Epithelial cell of prostate (primary cell): ENCODE results near the gene SPTLC3.
A peak's percentile ranks its signal among the peaks of the same experiment; 100 is the strongest.

Experiments used
- DNase-seq: peaks from one replicate; pipeline ENCODE4 v3.0.0-alpha.2; 2011; ENCODE audit warnings: low read depth, low spot score
- H3K27ac ChIP-seq: fragments of 450-650 bp; 2 replicates; pipeline ENCODE4 v1.5.1; 2017; ENCODE audit warnings: mild to moderate bottlenecking

Gene SPTLC3

DNA sequence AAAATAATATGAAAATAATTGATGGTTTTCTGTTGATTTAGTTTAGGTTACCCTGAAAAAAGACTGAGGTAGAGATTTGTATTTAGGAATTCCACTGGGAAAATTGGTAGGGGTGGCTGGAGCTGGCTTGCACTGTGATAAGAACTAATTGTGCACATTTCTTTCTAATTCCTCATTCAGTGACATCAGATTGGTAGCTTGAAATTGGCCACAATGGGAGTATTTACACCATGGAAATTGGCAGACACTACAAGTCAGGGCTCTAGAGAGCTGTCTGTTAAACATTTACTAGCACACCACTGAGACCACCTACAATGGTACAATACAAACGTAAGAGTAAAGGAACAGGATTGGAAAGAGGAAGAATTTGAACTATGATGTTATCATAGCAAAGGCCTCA, 160.3 kb downstream of the SPTLC3 start:
- DNase-seq: no peak

DNA sequence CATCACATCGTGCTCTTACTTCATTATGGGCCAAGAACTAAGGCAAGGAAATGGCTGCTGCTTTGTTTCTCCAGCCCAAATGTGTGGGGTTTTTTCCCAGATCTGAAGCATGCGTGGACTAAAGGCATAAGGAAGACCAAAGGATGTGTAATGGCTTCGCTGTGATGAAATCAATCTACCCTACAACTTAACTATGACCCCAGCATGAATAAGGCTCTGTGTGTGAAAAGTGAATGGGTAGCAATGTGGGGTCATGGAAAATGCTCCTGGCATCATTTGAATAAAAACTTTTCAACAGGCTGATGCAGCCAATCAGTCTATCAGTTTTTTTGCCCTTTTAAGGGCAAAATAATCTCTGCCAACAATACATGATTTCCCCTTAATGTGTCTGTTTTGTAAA, 162.0 kb downstream of the SPTLC3 start:
- no peak overlapping the region for H3K27ac ChIP-seq

More for the DNA sequence above, 160.3 kb downstream of the SPTLC3 start:
- no peak overlapping the region for H3K27ac ChIP-seq

DNA sequence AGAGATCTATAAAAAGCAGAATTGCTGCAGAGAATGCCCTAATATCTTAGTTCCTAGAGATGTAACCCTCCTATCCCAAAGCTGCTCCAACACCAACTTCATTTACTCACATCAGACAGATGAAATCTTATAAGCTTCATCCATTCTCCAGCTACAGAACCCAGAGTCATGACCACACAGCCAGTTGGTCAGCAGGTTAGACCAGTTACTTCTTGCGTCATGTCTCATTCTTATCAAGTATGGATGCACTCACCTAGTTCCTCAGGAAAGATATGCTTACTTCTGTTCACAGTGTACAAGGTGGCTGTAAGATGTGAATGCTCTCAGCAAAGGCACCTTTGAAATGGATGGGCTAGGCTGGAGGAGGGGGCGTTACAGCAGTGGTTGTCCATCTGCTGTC, 164.4 kb downstream of the SPTLC3 start:
- peak; percentile 10 for DNase-seq
- H3K27ac ChIP-seq: no peak overlapping the region

More for the DNA sequence above, 162.0 kb downstream of the SPTLC3 start:
- no peak for DNase-seq

DNA sequence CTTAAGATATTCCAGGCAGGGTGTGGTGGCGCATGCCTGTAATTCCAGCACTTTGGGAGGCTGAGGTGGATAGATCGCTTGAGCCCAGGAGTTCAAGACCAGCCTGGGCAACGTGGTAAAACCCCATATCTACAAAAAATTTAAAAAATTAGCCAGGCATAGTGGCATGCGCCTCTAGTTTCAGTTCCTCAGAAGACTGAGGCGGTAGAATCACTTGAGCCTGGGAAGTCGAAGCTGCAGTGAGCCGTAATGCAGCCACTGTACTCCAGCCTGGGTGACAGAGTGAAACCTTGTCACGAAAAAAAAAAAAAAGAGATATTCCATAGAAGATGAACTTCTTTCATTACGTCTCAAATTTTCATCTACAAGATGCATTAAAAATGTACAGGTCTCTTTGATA, 165.6 kb downstream of the SPTLC3 start:
- H3K27ac ChIP-seq: no peak overlapping the region
- no peak for DNase-seq

DNA sequence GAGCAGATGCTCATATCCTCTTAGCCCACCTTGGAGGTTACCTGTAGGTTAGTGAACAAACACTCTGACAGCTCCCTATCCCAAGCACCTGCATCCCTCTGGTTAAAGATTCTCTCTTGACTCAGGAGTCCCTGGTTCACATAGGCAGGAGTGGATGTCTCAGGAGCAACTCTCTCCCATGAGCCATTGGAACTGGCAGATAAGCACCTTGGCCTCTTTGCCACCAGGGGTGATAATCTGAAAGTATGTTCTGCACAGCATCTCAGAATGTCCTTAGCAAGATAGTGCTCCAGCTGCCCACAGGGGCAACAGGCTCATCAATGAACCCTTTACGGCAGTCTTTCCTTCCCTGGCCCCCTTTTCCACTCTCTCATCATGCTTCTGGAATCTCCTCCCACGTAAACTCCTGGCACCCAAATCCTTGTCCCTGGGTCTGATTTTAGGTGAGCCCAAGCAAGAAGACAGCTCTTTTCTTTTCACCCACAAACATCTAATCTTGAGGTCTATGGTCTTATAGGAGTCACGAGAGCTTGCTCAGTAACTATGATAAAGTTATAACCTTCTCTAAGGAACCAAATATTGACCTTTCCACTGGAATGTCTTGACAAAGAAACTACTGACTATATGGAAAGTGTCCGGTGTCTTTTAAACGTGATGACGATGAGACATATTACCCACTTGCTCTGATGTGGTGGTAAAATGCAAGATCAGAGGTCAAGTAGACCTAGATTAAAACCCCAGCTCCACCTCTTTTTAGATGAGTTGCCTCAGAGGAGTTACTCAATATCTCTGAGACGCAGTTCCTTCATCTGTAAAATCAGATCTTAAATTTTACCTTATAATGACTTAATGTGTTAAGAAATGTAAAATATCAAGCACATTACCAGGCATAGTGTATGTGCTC, 172.5 kb downstream of the SPTLC3 start:
- DNase-seq: no peak
- H3K27ac ChIP-seq: no peak overlapping the region

DNA sequence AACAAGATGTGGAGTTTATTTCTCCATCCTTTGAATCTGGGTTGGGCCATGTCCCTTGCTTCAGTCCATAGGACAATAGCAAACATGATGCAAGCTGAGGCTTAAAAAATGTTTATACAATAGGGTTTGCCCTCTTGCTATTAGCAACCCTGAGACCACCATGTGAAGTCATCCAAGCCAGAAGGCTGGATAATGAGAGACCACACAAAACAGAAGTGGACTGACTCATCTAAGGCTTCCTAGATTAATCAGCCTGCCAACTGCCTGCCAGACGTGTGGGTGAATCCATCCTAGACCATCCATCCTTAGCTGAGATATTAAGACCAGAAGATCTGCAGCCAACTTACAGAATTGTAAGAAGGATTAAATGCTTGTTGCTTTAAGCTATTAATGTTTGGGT, 174.2 kb downstream of the SPTLC3 start:
- no peak for DNase-seq
- H3K27ac ChIP-seq: no peak overlapping the region

DNA sequence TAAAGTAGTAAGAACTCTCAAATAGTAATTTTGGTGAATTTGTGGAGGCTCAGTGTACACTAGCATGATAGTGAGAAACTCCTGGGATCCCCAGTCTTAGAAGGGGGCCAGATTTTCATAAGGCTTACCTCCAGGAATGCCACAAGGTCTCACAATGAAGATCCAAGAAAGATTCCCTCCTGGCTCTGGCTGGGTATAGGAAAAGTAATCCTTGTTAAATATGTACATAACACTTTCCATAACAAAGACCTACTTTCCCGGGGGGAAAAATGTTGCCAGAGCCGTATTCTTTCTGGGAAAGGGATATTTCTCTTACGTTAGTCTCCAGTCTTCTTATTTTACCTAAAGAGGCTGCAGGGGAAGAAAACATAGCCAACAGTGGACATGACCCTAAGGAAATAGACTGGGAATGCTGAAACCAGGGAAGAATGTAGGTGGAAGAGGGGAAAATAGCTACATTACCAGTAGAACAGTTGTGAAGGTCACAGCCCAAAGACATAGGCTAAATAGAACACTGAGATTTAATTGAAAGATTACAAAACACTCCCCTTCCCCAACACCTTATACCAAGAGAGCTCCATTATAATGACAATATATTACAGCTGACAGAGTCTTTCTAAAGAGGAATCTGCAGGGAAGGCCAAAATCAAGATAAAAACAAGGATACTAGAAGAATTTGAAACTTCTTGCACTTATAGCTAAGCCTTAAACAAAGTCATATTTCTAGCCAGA, 177.4 kb downstream of the SPTLC3 start:
- DNase-seq: no peak
- H3K27ac ChIP-seq: no peak overlapping the region

DNA sequence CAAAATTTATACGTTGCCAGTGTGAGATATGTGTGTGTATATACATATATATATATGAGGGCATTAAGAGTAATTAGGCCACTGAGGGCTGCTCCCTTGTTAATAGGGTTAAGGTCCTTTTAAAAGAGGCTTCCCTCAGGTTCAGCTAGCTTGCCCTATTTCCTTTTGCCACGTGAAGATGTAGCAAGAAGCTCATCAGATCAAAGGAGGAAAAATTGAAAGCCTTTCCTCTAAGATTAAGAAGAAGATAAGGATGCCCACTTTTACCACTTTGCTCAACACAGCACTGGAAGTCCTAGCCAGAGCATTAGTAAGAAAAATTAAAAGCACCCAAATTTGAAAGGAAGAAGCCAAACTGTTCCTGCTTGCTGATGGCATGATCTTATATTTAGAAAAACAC, 179.1 kb downstream of the SPTLC3 start:
- DNase-seq: no peak
- no peak overlapping the region for H3K27ac ChIP-seq

DNA sequence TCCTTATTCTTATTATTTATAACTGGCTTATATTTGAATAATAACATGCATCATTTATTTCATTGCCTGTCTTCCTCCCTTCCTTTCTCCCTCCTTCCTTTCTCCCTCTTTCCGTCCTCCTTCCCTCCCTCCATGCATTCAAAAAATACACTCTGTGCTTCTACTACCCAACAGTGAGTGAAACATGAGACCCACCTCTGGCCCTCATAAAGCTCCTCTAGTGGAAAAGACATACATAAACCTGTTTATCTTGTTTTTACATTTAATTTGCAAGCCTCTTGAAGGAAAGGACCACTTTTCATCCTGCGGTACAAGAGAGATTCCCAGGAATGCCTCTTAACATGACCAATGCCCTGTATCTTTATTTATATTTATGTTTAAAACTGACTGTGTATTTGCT, 190.5 kb downstream of the SPTLC3 start:
- H3K27ac ChIP-seq: no peak overlapping the region
- no peak for DNase-seq

DNA sequence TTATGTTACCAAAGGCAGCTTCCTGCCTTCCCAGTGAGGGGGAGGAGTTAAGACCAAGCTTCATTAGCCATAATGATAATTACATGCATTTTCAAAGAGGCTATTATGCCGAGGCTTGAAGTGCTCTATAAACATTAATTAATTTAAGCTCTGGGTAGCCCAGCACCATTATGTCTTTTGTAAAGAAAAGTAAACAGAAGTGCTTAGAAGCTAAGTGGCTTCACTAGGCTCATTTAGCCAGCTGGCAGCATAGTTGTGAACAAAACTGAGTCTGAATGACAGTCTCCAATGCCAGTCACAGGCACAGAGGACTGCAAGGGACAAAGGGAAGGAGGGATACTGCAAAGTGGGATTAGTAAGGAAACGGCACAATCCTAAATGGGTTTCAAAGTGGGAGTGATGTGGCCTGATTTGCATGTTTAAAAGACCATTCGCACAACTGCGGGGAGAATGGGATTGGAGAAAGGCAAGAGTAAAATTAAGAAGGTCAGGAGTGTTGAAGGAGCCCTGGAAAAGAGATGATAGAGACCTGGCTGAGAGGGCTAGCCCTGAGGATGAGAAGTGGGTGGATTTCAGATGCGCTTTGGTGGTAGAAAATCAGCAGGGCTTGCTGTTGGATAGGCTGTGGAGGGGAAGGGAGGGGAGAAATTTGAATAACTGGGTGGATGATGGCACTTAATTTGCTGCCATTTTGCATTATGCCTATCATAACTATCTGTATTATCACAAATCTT, 192.2 kb downstream of the SPTLC3 start:
- no peak for DNase-seq
- H3K27ac ChIP-seq: no peak overlapping the region

DNA sequence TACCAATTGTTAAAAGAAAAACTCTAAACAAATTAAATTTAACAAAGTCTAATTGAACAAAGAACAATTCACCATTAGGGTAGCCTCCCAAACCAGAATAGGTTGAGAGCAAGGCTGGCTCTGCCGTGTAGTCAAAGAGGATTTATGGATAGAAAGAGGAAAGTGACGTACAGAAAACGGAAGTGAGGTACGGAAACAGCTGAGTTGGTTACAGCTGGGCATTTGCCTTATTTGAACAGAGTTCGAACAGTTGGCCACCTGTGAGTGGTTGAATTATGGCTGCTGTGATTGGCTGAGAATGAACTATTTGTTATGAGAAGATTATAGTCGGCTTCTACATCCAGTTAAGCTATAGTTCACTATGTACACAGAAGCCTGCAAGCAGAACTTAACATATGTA, 193.8 kb downstream of the SPTLC3 start:
- no peak for DNase-seq
- H3K27ac ChIP-seq: no peak overlapping the region

DNA sequence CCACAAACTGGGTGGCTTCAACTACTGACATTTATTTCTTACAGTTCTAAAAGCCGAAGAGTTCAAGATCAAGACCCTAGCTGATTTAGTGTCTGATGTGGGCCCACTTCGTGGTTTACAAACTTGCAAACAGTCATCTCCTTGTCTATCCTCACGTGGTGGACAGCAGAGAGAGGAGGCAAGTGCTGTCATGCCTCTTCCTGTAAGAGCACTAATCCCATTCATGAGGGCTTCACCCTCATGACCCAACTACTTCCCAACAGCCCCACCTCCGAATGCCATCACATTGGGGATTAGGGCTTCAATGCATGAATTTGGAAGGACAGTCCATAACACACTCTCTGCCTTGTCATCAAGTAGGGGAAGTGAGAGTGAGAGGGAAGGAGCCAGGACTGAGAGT, 196.7 kb downstream of the SPTLC3 start:
- no peak overlapping the region for H3K27ac ChIP-seq
- peak; percentile 16 for DNase-seq

DNA sequence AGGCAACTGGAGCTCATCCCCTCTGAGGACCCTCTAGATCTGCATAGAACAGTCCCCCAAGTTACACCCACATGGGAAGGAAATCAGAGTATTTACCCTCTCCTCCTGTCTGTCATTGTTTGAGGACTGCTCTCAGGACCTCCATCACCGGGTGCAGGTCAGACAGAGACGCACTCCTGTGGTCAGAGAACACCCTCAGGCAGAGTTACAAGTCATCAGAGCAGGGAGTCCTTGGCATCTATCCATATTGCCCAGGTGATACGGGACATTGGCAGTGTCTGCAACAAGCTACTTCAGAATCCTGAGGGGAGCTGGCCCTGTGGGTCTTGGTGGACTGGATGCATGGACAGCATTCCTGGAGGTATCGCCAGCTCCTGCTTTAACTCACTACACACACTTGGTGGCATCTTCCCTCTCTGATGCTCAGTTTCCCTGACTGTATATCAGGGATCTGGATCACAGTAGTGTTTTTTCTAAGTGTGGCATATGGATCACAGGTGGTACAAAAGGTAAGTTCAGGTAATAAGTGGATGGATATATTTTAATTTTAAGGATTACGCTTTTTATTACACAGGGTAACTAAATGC, 197.2 kb downstream of the SPTLC3 start:
- no peak for DNase-seq
- no peak overlapping the region for H3K27ac ChIP-seq

DNA sequence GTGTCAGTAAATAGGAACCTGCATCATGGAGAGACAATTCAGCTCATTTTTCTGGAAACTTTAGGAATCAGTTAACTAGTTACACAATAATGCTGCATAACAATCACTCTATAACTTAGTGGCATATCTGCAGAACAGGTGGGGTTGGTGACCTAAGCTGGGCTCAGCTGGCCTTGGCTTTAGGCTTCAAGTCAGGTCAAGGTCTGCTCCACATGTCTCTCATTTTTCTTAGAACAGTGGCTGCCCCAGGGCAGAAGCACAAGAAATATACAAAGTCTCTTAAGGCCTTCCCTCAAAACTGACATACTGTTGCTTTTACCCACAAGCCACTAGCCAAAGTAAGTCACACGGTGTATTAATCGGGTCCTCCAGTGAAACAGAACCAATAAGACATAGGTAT, 198.2 kb downstream of the SPTLC3 start:
- DNase-seq: no peak
- H3K27ac ChIP-seq: no peak overlapping the region

DNA sequence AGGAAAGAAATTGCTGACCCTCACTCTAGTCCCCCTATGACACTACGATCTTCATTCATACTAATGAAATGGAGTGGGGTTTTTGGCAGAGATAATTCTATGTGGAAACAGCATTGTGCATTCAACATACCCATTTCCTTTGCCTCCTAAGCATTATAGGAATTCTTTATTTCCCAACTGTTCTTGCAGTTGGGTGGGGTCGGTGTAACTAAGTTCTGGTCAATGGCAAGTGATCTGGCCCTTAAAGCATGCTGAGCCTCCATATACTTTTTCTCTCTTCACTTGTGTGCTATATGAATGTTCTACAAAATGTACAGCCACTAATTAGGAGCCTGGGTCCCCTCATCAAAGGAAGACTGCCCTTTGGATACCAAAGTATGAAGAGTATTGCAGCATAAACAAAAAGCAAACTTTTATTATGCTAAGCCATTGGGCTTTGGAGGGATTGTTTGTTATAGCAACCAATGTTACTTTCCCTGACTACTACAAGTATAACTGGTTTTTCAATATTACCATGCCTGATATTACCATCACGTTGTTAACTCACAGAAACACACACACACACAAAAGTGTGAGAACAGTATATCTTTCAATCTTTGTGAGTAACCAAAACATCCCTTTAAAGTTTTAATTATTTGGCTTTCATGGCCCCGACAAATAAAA, 203.3 kb downstream of the SPTLC3 start:
- no peak for DNase-seq
- H3K27ac ChIP-seq: no peak overlapping the region

DNA sequence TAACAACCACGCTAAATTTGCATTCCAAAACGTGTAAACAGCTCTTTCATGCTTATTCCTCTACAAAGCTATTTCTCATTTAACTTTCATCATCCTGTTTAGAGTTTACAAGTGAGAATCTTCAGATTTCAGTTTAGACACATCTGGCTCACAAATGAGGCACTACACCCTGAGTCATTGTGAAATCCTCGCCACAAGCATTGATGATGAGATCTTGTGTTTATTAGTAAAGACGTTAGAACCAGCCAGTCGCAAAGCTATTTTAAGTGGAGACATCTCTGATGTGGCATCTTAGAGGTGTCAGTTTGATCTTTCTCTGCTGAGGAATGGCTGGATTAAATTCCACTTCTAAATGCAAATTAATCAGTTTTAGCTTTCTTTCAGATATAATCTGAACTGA, 204.0 kb downstream of the SPTLC3 start:
- no peak overlapping the region for H3K27ac ChIP-seq
- DNase-seq: no peak

DNA sequence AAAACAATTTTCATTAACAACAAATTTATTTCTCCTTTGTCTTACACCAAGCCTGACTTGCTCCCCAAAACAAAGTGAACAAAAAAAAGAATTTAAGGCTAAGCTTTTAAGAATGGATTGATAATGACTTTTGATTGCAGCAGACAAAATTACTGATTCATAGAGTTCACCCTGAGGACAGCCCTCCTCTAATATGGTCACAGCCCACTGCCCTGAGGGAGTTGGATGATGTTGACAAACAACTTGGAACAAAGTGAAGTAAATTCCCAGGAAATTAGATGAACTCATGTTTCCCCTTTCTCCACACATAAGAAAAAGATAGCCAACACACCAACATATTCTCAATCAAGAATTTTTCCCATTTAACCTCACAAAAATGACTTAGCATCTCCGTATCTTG, 204.6 kb downstream of the SPTLC3 start:
- DNase-seq: no peak
- H3K27ac ChIP-seq: no peak overlapping the region

DNA sequence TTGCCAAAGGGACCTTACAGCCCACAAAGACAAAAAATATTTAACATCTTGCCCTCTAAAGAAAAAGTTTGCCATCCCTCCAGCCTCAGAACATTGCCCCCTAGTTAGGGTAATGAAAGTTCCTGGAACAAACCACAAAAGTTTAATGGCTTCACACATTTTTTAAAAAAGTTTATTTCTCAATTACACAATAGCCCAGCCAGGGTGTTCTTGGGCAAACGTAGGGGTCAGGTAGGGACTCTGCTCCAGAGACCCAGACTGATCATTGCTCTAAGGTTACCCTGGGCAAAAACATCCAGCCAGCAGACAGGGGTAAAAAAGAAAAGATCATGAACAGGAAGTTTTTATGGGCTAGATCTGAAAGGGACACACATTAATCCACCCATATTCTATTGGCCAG, 207.8 kb downstream of the SPTLC3 start:
- no peak overlapping the region for H3K27ac ChIP-seq
- DNase-seq: no peak
